HL-60 (cell line): Measurements from ENCODE around the gene ADD1.

Experiments
- DNase-seq, 2 experiments: peaks; one replicate each; pipeline ENCODE4 v3.0.0-alpha.2; 2010 to 2020; ENCODE audit warnings: low read depth in 1 of 2, low spot score in 1 of 2
- H3K27ac ChIP-seq: fragments of 250-450 bp; sonication (Bioruptor Pico); replicated peaks from 2 replicates; pipeline ENCODE4 v1.5.1; 2020; ENCODE audit warnings: mild to moderate bottlenecking, moderate library complexity
- H3K27me3 ChIP-seq: fragments of 250-450 bp; sonication (Bioruptor Pico); 2 replicates; pipeline ENCODE4 v1.5.1; 2021; ENCODE audit warnings: mild to moderate bottlenecking, moderate library complexity; ENCODE audit not compliant: insufficient read depth, poor library complexity, severe bottlenecking
- H3K4me3 ChIP-seq: replicated peaks from 2 replicates; pipeline ENCODE4 v1.5.1; 2011; ENCODE audit warnings: mild to moderate bottlenecking, control low read depth, low read length; ENCODE audit not compliant: insufficient read depth
- GABPA ChIP-seq: IDR thresholded peaks from 2 replicates; pipeline ENCODE4 v1.6.1; 2012; ENCODE audit warnings: low read depth
- POLR2AphosphoS5 ChIP-seq: IDR thresholded peaks from 2 replicates; pipeline ENCODE4 v1.6.1; 2012; ENCODE audit warnings: low read depth
- SPI1 ChIP-seq: IDR thresholded peaks from 2 replicates; pipeline ENCODE4 v1.6.1; 2012; ENCODE audit warnings: low read depth, mild to moderate bottlenecking, borderline replicate concordance
- TF ChIP-seq, protein P1 (sequence below): IDR thresholded peaks from one replicate; pipeline ENCODE4 v1.5.1; 2011; ENCODE audit warnings: low read length, control low read depth, inconsistent platforms; ENCODE audit not compliant: insufficient read depth
- TF ChIP-seq, protein P2 (sequence below): IDR thresholded peaks from 2 replicates; pipeline ENCODE4 v1.6.1; 2012; ENCODE audit warnings: low read depth; ENCODE audit not compliant: insufficient replicate concordance

The ADD1 gene

DNA sequence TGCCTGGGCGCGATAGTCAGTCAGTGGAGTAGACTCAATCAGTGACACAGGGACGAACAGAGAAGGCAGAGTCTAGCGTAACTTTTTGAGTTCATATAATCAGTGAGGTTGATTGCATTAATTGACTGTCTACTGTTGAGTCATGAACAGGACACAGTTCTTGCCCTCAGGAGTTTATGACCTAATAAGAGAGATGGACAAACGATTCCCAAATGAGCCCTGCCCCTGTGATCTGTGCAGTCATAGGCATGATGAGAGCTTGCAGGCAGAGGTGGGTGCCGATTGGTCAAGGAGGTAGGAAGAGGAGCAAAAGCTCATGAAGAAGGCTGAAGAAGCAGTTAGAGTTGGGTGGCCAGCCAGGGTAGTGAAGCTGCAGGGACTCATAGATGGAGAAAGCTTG is 57.1 kb downstream of the ADD1 start:
- no peak for DNase-seq
- no peak overlapping the region for H3K4me3 ChIP-seq
- no peak overlapping the region for H3K27ac ChIP-seq

DNA sequence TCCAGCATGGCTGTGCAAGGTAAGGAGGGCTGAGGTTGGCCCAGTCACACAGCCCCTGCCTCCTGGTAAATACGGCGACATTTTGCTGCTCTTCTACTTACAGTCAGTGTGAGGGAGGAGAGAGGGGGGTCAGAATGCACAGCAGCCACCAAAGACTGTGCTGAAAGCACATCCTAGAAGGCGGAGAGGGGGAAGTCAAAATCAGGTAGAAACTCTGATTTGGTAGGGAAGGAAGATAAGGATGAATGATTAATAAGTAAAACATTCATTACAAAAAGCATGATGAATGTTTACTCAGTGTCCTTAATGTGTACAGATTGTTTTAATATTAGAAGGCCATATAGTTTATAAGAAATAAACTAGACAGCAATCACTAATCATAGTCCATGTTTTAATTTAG is 57.5 kb downstream of the ADD1 start:
- Histone ChIP-seq H3K4me3 (no peak overlapping the region), H3K27me3 (no peaks in the 10 kb centered on the region), H3K27ac (no peak overlapping the region)
- no peak for DNase-seq
- TF ChIP-seq SPI1 (no peak), GABPA (no peak), POLR2AphosphoS5 (no peak)
- TF ChIP-seq, protein P1, sequence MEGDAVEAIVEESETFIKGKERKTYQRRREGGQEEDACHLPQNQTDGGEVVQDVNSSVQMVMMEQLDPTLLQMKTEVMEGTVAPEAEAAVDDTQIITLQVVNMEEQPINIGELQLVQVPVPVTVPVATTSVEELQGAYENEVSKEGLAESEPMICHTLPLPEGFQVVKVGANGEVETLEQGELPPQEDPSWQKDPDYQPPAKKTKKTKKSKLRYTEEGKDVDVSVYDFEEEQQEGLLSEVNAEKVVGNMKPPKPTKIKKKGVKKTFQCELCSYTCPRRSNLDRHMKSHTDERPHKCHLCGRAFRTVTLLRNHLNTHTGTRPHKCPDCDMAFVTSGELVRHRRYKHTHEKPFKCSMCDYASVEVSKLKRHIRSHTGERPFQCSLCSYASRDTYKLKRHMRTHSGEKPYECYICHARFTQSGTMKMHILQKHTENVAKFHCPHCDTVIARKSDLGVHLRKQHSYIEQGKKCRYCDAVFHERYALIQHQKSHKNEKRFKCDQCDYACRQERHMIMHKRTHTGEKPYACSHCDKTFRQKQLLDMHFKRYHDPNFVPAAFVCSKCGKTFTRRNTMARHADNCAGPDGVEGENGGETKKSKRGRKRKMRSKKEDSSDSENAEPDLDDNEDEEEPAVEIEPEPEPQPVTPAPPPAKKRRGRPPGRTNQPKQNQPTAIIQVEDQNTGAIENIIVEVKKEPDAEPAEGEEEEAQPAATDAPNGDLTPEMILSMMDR = no peak
- TF ChIP-seq, protein P2, sequence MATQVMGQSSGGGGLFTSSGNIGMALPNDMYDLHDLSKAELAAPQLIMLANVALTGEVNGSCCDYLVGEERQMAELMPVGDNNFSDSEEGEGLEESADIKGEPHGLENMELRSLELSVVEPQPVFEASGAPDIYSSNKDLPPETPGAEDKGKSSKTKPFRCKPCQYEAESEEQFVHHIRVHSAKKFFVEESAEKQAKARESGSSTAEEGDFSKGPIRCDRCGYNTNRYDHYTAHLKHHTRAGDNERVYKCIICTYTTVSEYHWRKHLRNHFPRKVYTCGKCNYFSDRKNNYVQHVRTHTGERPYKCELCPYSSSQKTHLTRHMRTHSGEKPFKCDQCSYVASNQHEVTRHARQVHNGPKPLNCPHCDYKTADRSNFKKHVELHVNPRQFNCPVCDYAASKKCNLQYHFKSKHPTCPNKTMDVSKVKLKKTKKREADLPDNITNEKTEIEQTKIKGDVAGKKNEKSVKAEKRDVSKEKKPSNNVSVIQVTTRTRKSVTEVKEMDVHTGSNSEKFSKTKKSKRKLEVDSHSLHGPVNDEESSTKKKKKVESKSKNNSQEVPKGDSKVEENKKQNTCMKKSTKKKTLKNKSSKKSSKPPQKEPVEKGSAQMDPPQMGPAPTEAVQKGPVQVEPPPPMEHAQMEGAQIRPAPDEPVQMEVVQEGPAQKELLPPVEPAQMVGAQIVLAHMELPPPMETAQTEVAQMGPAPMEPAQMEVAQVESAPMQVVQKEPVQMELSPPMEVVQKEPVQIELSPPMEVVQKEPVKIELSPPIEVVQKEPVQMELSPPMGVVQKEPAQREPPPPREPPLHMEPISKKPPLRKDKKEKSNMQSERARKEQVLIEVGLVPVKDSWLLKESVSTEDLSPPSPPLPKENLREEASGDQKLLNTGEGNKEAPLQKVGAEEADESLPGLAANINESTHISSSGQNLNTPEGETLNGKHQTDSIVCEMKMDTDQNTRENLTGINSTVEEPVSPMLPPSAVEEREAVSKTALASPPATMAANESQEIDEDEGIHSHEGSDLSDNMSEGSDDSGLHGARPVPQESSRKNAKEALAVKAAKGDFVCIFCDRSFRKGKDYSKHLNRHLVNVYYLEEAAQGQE = no peak

More for the DNA sequence above, 57.1 kb downstream of the ADD1 start:
- H3K27me3 ChIP-seq = no peaks in the 10 kb centered on the region
- TF ChIP-seq, protein P1 = no peak
- TF ChIP-seq SPI1 (no peak), POLR2AphosphoS5 (no peak), GABPA (no peak)
- TF ChIP-seq, protein P2 = no peak

DNA sequence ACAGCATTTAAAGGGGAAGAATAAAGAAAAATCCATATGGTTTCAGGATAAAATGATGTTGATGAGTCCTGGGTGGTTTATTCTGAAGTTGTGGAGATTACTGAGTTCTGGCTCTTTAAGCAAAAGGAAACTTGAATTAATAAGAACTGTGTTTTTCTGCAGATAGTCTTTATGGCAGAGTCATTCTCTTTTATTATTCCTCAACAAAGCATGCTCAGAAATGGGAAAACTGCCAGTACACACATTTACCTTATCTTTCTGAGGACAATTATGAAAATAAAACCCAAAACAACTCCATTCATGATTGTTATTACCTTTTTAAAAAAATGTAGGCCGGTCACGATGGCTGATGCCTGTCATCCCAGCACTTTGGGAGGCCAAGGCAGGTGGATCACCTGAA is 58.5 kb downstream of the ADD1 start:
- H3K27ac ChIP-seq = no peak overlapping the region
- no peak for DNase-seq
- H3K27me3 ChIP-seq = no peaks in the 10 kb centered on the region
- no peak overlapping the region for H3K4me3 ChIP-seq
- TF ChIP-seq POLR2AphosphoS5 (no peak), SPI1 (no peak), GABPA (no peak)
- TF ChIP-seq, protein P1 = no peak
- TF ChIP-seq, protein P2 = no peak
